Subcutaneous abdominal adipose tissue (tissue), 5 donors: Measurements from ENCODE around the gene INF2.

ENCODE experiments used
- H3K27ac ChIP-seq: one replicate; pipeline ENCODE4 v1.7.0; 2013; ENCODE audit warnings: low read depth, mild to moderate bottlenecking, inconsistent platforms, low read length, moderate library complexity
- H3K27me3 ChIP-seq, 5 donors: one replicate each; pipeline ENCODE4 v1.7.0; 2013; ENCODE audit warnings: low read length in 5 of 5, inconsistent platforms in 1 of 5; ENCODE audit not compliant: control insufficient read depth in 5 of 5, insufficient read depth in 4 of 5
- H3K36me3 ChIP-seq, 5 donors: one replicate each; pipeline ENCODE4 v1.7.0; 2013; ENCODE audit warnings: low read length in 5 of 5; ENCODE audit not compliant: control insufficient read depth in 5 of 5, insufficient read depth in 5 of 5
- H3K4me1 ChIP-seq, 5 donors: one replicate each; pipeline ENCODE4 v1.7.0; 2013; ENCODE audit warnings: low read length in 5 of 5, mild to moderate bottlenecking in 3 of 5, moderate library complexity in 1 of 5; ENCODE audit not compliant: control insufficient read depth in 5 of 5, insufficient read depth in 5 of 5
- H3K4me3 ChIP-seq, 5 donors: one replicate each; pipeline ENCODE4 v1.7.0; 2013; ENCODE audit warnings: low read length in 5 of 5, low read depth in 1 of 5
- H3K9ac ChIP-seq, 5 donors: one replicate each; pipeline ENCODE4 v1.7.0; 2013; ENCODE audit warnings: low read length in 5 of 5, mild to moderate bottlenecking in 4 of 5, moderate library complexity in 3 of 5
- H3K9me3 ChIP-seq, 5 donors: one replicate each; pipeline ENCODE4 v1.7.0; 2013; ENCODE audit warnings: low read length in 5 of 5; ENCODE audit not compliant: control insufficient read depth in 5 of 5
- donor health status: healthy.
- donor health status: healthy.
- donor health status: healthy.
- donor health status: healthy.
- donor health status: healthy.

The INF2 gene

DNA sequence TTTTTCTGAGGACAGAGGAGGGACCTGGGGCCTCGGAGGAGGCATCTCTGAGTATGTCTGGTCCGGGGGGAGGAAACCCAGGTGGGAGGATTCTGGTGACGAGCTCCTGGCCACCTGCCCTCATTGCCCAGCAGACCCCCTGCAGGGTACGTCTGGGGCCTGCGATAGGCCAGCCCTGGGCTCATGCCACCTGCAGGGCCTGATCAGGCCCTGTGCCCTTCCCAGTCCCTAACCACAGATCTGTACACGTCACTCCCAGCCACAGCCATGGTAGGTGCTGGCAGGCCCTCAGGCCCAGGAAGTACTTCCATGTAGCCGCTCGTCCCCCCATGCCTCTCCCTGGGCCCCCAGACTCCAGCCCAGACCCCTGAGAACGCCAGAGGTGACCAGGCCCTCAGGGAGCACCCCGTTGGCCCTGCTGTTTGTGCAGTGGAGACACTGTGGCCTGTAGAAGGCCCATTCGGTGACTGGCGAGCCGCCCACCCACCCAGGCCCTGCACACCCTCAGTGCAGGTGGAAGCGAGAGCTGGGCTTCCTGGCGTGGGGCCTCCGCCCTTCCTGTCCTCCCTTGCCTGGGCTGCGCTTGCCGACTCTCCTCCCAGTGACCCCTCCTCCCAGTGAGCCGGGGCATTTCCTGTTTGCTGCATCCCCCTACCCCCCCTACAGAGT lies 5.7 kb downstream of the INF2 start:
- Histone ChIP-seq H3K27ac (peak overlapping the region; percentile 95), H3K36me3 (peaks cover 0 to 24% (median 11%) of the 10 kb centered on the region in 5 donors), H3K9me3 (no peaks in the 10 kb centered on the region), H3K27me3 (no peaks in the 10 kb centered on the region), H3K4me1 (peaks cover 23 to 100% (median 100%) of the 10 kb centered on the region in 5 donors), H3K9ac (peak overlapping the region in 2 of 5 donors; percentile 37 to 67), H3K4me3 (peak overlapping the region in 2 of 5 donors; percentile 22 to 24)

- H3K27me3 ChIP-seq: no peaks in the 10 kb centered on the region
- H3K9ac ChIP-seq: peak overlapping the region in 2 of 5 donors; percentile 15 to 19
- H3K4me3 ChIP-seq: peak overlapping the region in 2 of 5 donors; percentile 2 to 22
- H3K9me3 ChIP-seq: no peaks in the 10 kb centered on the region
- peaks cover 26 to 100% (median 100%) of the 10 kb centered on the region in 5 donors for H3K4me1 ChIP-seq
- peaks cover 0 to 26% (median 11%) of the 10 kb centered on the region in 5 donors for H3K36me3 ChIP-seq
- H3K27ac ChIP-seq: peak overlapping the region; percentile 95
Observed at GRCh38 chr14:104695660-104696000, 6.2 kb downstream of the INF2 start.

DNA sequence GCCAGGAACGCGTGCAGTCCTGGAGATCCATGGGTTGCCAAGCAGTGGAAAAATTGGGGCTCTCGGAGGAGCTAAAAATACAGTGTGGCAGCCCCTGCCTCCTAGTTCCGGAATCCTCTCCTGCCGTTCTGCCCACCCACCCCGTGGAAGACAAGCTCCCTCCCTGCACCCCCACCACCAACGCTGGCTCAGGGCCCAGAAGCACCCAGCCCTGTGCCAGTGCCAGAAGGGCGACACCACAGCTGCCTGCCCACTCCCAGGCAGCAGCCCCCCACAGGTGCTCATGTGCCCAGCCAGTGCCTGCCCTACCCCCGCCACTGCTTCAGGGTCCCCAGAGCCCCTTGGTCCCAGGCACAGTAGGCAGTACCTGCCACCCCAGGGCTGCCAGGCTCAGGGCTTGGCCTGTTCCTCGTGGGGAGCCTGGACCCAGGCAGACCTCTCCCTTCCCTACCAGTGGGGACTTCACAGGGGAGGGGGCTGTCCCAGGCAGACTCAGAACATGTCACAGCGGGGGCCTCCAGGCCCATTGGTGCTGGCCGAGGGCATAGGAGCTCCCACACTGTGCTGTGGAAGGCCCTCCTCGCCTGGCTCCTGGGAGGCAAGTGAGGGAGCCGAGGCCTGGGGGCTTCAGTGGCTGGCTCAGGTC lies 7.4 kb downstream of the INF2 start:
- Histone ChIP-seq H3K27me3 (no peaks in the 10 kb centered on the region), H3K9ac (peak overlapping the region in 1 of 5 donors; percentile 55), H3K4me3 (no peak overlapping the region), H3K36me3 (peaks cover 0 to 36% (median 19%) of the 10 kb centered on the region in 5 donors), H3K27ac (peak overlapping the region; percentile 95), H3K9me3 (no peaks in the 10 kb centered on the region), H3K4me1 (peaks cover 22 to 100% (median 95%) of the 10 kb centered on the region in 5 donors)

- peak overlapping the region; percentile 95 for H3K27ac ChIP-seq
- no peaks in the 10 kb centered on the region for H3K9me3 ChIP-seq
- peak overlapping the region in 1 of 5 donors; percentile 55 for H3K9ac ChIP-seq
- H3K36me3 ChIP-seq: peaks cover 0 to 41% (median 24%) of the 10 kb centered on the region in 5 donors
- H3K4me3 ChIP-seq: no peak overlapping the region
- no peaks in the 10 kb centered on the region for H3K27me3 ChIP-seq
- H3K4me1 ChIP-seq: peaks cover 21 to 100% (median 95%) of the 10 kb centered on the region in 5 donors
Observed at GRCh38 chr14:104697317-104697703, 7.9 kb downstream of the INF2 start.

DNA sequence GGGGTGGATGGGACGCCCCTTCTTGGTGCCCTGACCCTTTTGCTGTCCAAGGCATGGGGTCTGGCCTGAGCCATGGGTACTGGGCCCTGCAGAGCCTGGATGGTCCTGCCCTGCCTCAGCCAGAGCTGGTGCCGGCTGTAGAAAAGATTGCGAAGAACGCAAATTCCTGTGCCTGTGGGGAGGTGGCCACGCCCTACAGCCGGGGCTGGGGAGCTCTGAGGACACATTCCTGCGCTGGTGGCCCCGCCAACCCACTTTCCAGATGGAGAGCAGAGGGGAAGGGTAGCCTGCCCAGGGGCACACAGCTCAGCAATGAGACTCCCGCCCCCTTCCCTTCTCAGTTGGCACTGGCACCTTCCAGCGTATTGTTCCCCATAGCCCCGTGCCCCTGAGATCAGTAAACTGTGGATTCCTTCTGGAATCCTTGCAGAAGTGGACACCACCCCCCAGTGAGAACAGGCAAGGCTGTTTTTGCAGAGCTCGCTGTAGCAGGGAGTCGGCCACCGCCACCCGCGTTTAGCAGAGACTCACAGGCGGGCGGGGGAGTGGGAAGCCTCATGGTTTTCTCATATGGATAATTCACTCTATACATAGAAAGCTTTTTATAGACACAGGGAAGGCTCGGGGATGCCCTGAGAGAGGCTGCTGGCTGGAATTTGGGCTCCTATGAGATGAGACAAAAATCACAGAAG lies 8.6 kb downstream of the INF2 start:
- no peaks in the 10 kb centered on the region for H3K27me3 ChIP-seq
- H3K9ac ChIP-seq: no peak overlapping the region
- H3K9me3 ChIP-seq: no peaks in the 10 kb centered on the region
- no peak overlapping the region for H3K27ac ChIP-seq
- H3K36me3 ChIP-seq: peaks cover 0 to 45% (median 32%) of the 10 kb centered on the region in 5 donors
- H3K4me3 ChIP-seq: peak overlapping the region in 2 of 5 donors; percentile 13 to 35
- H3K4me1 ChIP-seq: peaks cover 19 to 93% (median 89%) of the 10 kb centered on the region in 5 donors

DNA sequence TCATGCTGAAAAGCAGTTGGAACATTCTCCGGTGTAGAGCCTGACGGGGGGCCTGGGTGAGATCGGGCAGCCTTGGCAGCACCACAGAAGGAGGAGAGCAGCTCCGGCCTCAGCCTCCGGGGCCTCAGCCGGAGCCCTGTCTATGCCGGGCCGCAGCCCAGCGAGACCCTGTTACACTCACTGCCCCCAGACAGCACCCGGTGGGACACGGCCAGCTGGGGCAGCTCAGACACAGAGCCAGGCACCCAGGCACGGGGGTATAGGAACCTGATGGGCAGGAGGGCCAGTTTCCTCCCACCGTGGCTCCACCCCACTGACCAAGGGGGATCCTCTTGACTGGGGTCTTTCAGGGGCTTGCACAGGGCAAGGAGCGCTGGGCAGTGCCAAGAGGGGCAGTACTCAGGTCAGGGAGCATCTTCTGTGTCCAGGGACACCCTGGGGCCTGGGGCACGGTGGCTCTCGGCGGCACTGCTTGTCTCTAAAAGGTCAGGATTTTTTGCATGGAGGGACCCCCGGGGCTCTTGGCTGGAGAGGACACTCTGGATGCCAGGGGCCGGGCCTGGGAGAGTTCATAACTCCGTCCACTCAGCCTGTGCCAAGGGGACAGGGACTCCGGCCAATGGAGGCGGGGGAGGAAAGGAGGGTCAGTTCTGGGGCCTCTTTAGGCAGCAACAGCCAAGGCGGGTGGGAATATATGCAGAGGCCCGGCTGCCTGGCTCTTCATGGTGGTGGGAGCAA lies 9.4 kb downstream of the INF2 start:
- Histone ChIP-seq H3K27ac (peak overlapping the region; percentile 30), H3K9me3 (no peaks in the 10 kb centered on the region), H3K4me3 (peak overlapping the region in 4 of 5 donors; percentile 17 to 48 (median 40)), H3K4me1 (peaks cover 19 to 85% (median 80%) of the 10 kb centered on the region in 5 donors), H3K9ac (peak overlapping the region in 2 of 5 donors; percentile 3 to 48), H3K27me3 (no peaks in the 10 kb centered on the region), H3K36me3 (peaks cover 0 to 53% (median 40%) of the 10 kb centered on the region in 5 donors)

- peaks cover 19 to 80% (median 75%) of the 10 kb centered on the region in 5 donors for H3K4me1 ChIP-seq
- peak overlapping the region in 4 of 5 donors; percentile 1 to 48 (median 31) for H3K4me3 ChIP-seq
- no peak overlapping the region for H3K27ac ChIP-seq
- no peaks in the 10 kb centered on the region for H3K9me3 ChIP-seq
- peak overlapping the region in 1 of 5 donors; percentile 48 for H3K9ac ChIP-seq
- peaks cover 0 to 56% (median 45%) of the 10 kb centered on the region in 5 donors for H3K36me3 ChIP-seq
- H3K27me3 ChIP-seq: no peaks in the 10 kb centered on the region
Observed at GRCh38 chr14:104699426-104699748, 10.0 kb downstream of the INF2 start.

DNA sequence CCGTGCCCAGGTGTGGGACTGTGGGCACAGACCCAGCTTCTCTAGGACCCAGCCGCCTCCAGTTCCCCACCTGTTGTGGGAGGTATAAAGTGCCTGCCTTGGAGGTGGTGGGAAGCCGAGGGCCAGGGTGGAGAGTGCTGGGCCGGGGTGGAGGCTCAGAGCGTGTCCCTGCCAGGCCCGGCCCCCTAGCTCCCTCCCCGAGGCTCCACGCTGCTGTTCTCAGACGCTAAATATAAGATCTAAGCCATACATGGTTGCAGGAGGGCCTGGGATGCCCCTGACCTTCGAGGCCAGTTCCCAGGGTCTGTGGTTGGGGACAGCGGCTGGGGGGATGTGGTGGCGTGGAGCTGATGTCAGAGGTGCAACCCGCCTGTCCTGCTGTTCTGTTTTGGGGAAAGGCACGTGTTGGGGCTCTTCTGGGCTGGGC lies 10.8 kb downstream of the INF2 start:
- H3K36me3 ChIP-seq: peaks cover 0 to 64% (median 53%) of the 10 kb centered on the region in 5 donors
- no peak overlapping the region for H3K27ac ChIP-seq
- H3K4me3 ChIP-seq: peak overlapping the region in 1 of 5 donors; percentile 17
- no peaks in the 10 kb centered on the region for H3K9me3 ChIP-seq
- no peaks in the 10 kb centered on the region for H3K27me3 ChIP-seq
- H3K9ac ChIP-seq: no peak overlapping the region
- peaks cover 17 to 71% (median 67%) of the 10 kb centered on the region in 5 donors for H3K4me1 ChIP-seq

- peaks cover 17 to 66% (median 61%) of the 10 kb centered on the region in 5 donors for H3K4me1 ChIP-seq
- peaks cover 0 to 68% (median 56%) of the 10 kb centered on the region in 5 donors for H3K36me3 ChIP-seq
Observed at GRCh38 chr14:104700747-104701217, 11.4 kb downstream of the INF2 start.

More at GRCh38 chr14:104700747-104701217, 11.4 kb downstream of the INF2 start:
- Histone ChIP-seq H3K9ac (no peak overlapping the region), H3K9me3 (no peaks in the 10 kb centered on the region), H3K4me3 (no peak overlapping the region), H3K27ac (no peak overlapping the region), H3K27me3 (no peaks in the 10 kb centered on the region)
